TTC549 (cell line): ENCODE results near the gene WHAMM.
"Not testable (repeated sequence)": the region's sequence is repeated elsewhere in the genome, so short reads cannot be mapped to it uniquely, and the experiment has no call there.

ENCODE experiments used
- FAIRE-seq: peaks from 2 replicates; lab custom pipeline; 2012; peaks lifted over from hg19 to GRCh38; lab: Jason Lieb, UNC

WHAMM gene

GRCh38 chr15:82838096-82838735, 28.8 kb downstream of the WHAMM start:
- FAIRE-seq = no peak

- no peak for FAIRE-seq
Observed at GRCh38 chr15:82839136-82839535, 29.7 kb downstream of the WHAMM start.

GRCh38 chr15:82840166-82840565, 30.7 kb downstream of the WHAMM start:
- FAIRE-seq = peak; percentile 50

- FAIRE-seq = no peak
Observed at GRCh38 chr15:82843566-82843965, 34.1 kb downstream of the WHAMM start.

- no peak for FAIRE-seq
Observed at GRCh38 chr15:82845686-82846085, 36.3 kb downstream of the WHAMM start.

- no peak for FAIRE-seq
Observed at GRCh38 chr15:82846621-82847020, 37.2 kb downstream of the WHAMM start.

GRCh38 chr15:82847703-82848102, 38.3 kb downstream of the WHAMM start:
- no peak for FAIRE-seq

GRCh38 chr15:82848241-82848993, 39.0 kb downstream of the WHAMM start:
- FAIRE-seq = no peak

GRCh38 chr15:82849556-82850512, 40.4 kb downstream of the WHAMM start:
- no peak for FAIRE-seq

GRCh38 chr15:82850731-82851130, 41.3 kb downstream of the WHAMM start:
- FAIRE-seq = no peak

GRCh38 chr15:82851306-82851850, 42.0 kb downstream of the WHAMM start:
- no peak for FAIRE-seq

- no peak for FAIRE-seq
Observed at GRCh38 chr15:82851981-82852511, 42.6 kb downstream of the WHAMM start.

- no peak for FAIRE-seq
Observed at GRCh38 chr15:82852941-82853561, 43.6 kb downstream of the WHAMM start.

- no peak for FAIRE-seq
Observed at GRCh38 chr15:82854554-82854953, 45.1 kb downstream of the WHAMM start.

GRCh38 chr15:82855286-82856100, 46.1 kb downstream of the WHAMM start:
- no peak for FAIRE-seq

- FAIRE-seq = no peak
Observed at GRCh38 chr15:82856397-82857170, 47.2 kb downstream of the WHAMM start.

GRCh38 chr15:82858932-82859331, 49.5 kb downstream of the WHAMM start:
- no peak for FAIRE-seq

- FAIRE-seq = no peak
Observed at GRCh38 chr15:82862886-82863285, 53.5 kb downstream of the WHAMM start.

GRCh38 chr15:82864967-82865366, 55.5 kb downstream of the WHAMM start:
- FAIRE-seq = no peak

GRCh38 chr15:82865581-82865980, 56.2 kb downstream of the WHAMM start:
- not testable (repeated sequence) for FAIRE-seq
